ENCODE results near the gene BCAT1. TPM values are rescaled to one million over a fixed set of nuclear protein-coding genes. Genes with fewer than 3 reads are reported as not detected.
A peak's percentile ranks its signal among the peaks of the same experiment; 100 is the strongest.

Gene BCAT1
- total and polyA plus RNA-seq, 9 of the 15 experiments (the other 6 are each of a cell fraction or from before 2014, with no cell fraction given): 38.5 to 157 (median 66.8) TPM

DNA sequence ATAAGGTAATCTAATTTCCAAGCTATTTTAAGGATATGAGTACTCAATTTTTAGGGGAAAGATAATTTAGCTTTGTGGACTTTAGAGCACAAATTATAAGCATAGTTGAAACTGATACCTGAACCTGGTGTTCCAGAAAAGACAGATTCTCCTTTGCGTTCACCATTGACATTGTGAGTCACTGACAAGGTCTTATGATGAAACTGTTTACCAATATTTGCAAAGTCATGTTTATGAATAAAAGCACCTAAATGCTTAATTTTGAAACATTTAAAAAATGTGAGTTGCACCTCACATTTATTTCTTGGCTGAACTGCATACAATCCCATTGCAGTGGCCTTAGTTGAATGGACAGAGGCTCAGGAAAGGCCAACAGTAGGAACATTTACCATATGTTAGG is 3.9 kb downstream of the BCAT1 start (continued):
- TF ChIP-seq, protein P1, sequence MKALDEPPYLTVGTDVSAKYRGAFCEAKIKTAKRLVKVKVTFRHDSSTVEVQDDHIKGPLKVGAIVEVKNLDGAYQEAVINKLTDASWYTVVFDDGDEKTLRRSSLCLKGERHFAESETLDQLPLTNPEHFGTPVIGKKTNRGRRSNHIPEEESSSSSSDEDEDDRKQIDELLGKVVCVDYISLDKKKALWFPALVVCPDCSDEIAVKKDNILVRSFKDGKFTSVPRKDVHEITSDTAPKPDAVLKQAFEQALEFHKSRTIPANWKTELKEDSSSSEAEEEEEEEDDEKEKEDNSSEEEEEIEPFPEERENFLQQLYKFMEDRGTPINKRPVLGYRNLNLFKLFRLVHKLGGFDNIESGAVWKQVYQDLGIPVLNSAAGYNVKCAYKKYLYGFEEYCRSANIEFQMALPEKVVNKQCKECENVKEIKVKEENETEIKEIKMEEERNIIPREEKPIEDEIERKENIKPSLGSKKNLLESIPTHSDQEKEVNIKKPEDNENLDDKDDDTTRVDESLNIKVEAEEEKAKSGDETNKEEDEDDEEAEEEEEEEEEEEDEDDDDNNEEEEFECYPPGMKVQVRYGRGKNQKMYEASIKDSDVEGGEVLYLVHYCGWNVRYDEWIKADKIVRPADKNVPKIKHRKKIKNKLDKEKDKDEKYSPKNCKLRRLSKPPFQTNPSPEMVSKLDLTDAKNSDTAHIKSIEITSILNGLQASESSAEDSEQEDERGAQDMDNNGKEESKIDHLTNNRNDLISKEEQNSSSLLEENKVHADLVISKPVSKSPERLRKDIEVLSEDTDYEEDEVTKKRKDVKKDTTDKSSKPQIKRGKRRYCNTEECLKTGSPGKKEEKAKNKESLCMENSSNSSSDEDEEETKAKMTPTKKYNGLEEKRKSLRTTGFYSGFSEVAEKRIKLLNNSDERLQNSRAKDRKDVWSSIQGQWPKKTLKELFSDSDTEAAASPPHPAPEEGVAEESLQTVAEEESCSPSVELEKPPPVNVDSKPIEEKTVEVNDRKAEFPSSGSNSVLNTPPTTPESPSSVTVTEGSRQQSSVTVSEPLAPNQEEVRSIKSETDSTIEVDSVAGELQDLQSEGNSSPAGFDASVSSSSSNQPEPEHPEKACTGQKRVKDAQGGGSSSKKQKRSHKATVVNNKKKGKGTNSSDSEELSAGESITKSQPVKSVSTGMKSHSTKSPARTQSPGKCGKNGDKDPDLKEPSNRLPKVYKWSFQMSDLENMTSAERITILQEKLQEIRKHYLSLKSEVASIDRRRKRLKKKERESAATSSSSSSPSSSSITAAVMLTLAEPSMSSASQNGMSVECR (CRISPR knock-in tag; IDR thresholded peaks at IDR 0.05): no peak
- TF ChIP-seq, protein P2, sequence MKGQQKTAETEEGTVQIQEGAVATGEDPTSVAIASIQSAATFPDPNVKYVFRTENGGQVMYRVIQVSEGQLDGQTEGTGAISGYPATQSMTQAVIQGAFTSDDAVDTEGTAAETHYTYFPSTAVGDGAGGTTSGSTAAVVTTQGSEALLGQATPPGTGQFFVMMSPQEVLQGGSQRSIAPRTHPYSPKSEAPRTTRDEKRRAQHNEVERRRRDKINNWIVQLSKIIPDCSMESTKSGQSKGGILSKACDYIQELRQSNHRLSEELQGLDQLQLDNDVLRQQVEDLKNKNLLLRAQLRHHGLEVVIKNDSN (CRISPR knock-in tag; IDR thresholded peaks at IDR 0.05): no peak
- TF ChIP-seq, protein P3, sequence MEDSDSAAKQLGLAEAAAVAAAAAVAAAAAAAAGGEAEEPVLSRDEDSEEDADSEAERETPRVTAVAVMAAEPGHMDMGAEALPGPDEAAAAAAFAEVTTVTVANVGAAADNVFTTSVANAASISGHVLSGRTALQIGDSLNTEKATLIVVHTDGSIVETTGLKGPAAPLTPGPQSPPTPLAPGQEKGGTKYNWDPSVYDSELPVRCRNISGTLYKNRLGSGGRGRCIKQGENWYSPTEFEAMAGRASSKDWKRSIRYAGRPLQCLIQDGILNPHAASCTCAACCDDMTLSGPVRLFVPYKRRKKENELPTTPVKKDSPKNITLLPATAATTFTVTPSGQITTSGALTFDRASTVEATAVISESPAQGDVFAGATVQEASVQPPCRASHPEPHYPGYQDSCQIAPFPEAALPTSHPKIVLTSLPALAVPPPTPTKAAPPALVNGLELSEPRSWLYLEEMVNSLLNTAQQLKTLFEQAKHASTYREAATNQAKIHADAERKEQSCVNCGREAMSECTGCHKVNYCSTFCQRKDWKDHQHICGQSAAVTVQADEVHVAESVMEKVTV (CRISPR knock-in tag; IDR thresholded peaks at IDR 0.05): no peak
- TF ChIP-seq FOSL1 (tag; conservative IDR thresholded peaks at IDR 0.05) (peak; percentile 38), MAFG (tag; conservative IDR thresholded peaks at IDR 0.05) (peak; percentile 62), TFAM (CRISPR knock-in tag; conservative IDR thresholded peaks at IDR 0.05) (no peak), BRD9 (IDR thresholded peaks at IDR 0.05; ENCODE audit: low read depth, partially characterized antibody) (peak; percentile 13), DPF2 (IDR thresholded peaks at IDR 0.05) (0 out of 2 replicates have a peak, but pooled peaks have one; percentile 23)
- TF ChIP-seq, protein P4, sequence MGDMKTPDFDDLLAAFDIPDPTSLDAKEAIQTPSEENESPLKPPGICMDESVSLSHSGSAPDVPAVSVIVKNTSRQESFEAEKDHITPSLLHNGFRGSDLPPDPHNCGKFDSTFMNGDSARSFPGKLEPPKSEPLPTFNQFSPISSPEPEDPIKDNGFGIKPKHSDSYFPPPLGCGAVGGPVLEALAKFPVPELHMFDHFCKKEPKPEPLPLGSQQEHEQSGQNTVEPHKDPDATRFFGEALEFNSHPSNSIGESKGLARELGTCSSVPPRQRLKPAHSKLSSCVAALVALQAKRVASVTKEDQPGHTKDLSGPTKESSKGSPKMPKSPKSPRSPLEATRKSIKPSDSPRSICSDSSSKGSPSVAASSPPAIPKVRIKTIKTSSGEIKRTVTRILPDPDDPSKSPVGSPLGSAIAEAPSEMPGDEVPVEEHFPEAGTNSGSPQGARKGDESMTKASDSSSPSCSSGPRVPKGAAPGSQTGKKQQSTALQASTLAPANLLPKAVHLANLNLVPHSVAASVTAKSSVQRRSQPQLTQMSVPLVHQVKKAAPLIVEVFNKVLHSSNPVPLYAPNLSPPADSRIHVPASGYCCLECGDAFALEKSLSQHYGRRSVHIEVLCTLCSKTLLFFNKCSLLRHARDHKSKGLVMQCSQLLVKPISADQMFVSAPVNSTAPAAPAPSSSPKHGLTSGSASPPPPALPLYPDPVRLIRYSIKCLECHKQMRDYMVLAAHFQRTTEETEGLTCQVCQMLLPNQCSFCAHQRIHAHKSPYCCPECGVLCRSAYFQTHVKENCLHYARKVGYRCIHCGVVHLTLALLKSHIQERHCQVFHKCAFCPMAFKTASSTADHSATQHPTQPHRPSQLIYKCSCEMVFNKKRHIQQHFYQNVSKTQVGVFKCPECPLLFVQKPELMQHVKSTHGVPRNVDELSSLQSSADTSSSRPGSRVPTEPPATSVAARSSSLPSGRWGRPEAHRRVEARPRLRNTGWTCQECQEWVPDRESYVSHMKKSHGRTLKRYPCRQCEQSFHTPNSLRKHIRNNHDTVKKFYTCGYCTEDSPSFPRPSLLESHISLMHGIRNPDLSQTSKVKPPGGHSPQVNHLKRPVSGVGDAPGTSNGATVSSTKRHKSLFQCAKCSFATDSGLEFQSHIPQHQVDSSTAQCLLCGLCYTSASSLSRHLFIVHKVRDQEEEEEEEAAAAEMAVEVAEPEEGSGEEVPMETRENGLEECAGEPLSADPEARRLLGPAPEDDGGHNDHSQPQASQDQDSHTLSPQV (IDR thresholded peaks at IDR 0.05): no peak
